HG03108 (cell line): ENCODE measurements around the gene FBXL13.
"Not testable (repeated sequence)": the region's sequence is repeated elsewhere in the genome, so short reads cannot be mapped to it uniquely, and the experiment has no call there.

Experiments used
- ATAC-seq: cut with Tn5 transposase; IDR thresholded peaks from one replicate; pipeline ENCODE4 v1.9.1; 2021; ENCODE audit warnings: moderate library complexity; ENCODE audit not compliant: unreplicated experiment

The FBXL13 gene

DNA sequence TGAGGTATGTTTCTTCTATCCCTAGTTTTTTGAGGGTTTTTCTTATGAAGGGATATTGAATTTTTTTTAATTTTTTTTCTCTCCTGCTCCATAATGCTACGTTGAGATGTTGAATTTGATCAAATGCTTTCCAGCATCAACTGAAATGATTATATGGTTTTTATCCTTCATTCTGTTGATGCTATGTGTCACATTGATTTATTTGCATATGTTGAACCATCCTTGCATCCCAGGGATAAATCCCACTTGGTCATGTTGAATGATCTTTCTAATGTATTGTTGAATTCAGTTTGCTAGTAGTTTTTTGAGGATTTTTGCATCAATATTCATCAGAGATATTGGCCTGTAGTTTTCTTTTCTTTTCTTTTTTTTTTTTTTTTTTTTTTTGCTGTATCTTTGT, 171.0 kb downstream of the FBXL13 start:
- ATAC-seq = not testable (repeated sequence)

DNA sequence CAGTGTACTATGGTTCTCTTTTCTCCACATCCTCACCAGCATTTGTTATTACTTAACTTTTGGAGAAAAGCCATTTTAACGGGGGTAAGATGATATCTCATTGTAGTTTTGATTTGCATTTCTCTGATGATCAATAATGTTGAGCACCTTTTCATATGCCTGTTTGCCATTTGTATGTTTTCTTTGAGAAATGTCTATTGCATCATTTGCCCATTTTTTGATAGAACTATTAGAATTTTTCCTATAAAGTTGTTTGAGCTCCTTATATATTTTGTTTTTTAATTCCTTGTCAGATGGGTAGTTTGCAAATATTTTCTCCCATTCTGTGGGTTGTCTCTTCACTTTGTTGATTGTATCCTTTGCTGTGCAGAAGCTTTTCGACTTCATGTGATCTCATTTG, 172.5 kb downstream of the FBXL13 start:
- ATAC-seq = not testable (repeated sequence)

DNA sequence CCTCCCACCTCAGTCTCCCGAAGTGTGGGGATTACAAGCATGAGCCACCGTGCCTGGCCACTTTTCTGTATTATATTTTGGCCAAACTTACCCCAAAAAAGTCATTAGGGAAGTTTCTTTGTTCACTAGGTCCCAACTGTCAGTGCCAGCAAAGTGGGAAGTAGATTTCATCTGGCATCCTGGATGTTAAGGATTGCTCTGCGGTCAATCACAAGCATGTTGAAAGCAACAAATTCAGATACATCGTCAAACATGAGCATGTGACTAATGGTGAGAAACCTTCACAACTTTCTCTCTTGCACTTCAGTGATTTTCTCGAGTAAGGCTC, 176.1 kb downstream of the FBXL13 start:
- no peak for ATAC-seq

DNA sequence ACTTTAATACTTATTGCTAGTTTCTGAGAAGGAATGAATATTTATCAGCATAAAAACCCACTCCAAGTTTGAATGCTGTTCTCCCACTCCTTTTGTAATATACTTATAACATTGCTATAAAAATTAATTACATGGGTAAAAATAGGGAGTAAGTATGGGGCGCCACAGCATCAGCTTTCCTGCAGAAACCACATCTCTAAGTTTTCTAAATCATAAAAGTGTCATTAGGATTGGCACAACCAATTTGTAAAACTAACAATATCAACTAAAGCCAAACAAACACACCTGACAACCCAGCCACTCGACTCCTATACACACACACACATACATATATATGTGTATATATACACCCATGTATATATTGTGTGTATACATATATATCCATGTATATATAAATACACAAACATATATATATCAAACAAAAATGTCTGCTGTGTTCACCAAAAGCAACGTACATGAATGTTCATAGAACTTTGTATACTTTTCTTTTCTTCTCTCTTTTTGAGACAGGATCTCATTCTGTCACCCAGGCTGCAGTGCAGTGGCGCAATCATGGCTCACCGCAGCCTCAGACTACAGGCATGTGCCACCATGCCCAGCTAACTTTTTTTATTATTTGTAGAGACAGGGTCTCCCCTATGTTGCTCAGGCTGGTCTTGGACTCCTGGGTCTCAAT, 176.6 kb downstream of the FBXL13 start:
- no peak for ATAC-seq

DNA sequence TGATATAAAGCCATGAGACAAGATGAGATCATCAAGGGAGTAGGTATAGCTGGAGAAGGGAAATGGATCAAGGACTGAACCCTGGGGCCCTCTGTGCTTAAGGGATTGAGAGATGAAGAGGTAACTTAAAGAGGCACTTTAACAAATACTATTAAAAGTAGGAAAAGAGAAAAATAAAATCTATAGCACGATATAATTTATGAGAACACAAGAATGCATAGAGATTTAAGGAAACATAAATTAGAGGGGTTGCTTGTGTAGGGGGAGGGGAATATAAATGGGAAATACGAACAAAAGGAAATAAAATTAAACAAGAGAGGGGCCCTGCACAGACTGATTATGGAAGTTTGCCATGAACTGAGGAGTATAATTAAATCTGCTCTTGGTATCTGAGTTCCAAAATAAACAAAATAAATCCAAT, 177.4 kb downstream of the FBXL13 start:
- ATAC-seq = no peak

DNA sequence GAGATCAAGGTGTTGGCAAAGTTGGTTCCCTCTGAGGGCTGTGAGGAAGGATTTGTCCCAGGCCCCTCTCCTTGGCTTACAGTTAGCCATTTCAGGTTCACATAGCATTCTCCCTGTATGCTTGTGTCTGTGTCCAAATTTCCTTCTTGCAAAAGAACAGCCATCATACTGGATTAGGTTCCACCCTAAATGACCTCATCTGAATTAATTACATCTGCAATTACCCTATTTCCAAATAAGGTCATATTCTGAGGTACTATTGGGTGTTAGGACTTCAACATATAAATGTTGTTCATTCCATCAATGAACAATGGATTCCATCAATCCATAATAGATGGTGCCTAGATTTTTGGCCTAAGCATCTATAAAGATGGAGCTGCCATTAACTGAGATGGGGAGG, 178.0 kb downstream of the FBXL13 start:
- ATAC-seq = no peak

DNA sequence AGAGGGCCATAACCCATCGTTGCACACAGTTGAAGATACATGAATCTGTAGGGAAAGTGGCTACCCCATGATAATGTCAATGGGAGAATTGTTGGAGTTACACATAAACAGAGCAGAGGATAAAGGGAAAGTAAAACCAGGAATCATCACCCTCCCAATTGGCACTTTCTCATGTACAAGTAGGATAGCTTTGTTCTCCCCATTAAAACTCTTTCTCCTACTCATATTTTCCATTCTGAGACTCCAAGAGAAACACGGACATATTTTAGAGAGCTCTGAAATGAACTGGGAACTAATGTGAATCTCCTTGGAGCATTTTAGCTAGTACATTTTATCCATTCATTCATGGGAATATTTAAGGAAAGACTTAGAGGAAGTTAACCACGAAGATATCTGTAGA, 179.0 kb downstream of the FBXL13 start:
- no peak for ATAC-seq

DNA sequence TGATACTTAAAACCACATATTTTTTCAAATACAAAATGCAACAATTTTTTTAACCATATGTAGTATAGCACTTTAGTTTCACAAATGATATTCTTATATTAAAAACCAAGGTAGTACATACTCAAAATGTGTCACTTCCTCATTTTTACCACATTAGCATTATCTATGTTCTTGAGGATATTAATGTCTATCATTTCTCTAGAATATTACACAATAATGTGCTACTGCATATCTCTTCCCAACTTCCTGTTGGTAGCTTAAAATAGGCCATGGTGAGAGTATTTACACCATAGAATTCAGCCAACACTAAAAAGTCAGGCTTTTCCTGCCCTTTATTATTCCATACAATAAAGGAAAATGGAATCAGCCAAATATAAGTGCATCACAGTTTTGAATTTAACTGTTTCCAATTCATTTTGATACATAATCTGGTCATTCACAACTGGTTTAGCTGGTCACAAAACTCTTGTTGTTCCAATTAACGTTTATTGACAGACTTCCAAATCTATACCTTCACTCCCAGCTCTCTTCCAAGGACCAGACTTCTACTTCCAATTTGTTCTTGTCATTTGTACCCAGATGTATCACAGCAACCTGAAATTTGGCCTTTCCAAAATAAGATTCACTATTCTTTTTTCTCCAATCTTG, 181.8 kb downstream of the FBXL13 start:
- ATAC-seq = no peak

DNA sequence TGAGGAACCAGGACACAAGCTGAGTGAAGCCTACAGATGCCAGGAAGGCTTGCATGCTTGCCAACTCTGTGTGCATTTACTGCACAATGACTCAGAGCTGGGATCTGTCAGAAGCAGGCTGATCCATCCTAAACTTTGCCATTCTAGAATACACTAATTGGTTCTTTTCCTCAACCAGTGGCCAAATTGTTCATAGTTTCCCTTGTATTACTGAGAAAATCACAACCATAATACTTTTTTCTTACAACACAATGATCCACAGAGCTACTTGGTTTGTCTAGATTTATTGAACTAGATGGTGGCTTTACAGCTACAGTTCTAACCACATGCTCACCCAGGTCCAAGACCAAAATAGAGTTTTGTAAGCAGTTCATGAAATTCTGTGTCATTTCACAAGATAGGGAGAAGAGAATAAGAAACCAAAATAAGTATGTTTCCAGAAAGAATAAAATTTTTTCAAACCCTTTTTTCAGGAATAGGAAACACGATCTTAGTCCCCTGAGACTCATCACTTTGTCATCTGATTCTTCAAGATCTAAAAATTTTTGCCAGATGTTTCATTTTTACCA, 182.8 kb downstream of the FBXL13 start:
- ATAC-seq = no peak

DNA sequence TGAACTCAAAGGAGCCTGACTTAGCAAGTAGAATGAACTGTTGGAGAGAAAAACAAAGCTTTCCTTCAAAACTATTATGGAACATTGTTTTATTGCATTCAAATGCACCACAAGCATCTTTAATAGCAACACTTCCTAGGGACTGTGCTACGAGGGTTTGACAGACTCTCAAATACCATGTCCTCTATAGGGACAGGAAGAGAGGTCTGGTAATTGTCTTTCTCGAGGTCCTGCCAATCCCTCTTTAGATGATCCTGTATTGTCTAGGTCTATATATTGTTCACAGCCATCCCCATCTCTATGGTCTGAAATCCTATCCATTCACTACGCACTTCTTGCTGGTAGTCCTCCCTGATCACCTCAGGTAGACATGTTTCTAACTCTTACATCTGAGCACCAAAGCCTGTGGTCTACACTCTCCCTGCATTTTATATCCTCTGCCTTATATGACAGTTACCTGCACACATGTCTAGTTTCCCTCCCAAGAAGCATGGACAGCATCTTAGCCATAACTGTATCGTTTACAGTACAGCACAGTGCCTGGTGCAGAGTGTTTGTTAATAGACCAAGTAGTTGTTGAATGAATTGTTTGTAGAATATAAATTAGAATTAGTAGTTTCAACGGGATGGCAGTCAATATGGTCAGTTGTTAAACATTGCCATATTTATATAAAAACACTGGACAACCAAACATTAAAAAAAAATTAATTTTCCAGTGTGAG, 183.5 kb downstream of the FBXL13 start:
- no peak for ATAC-seq

DNA sequence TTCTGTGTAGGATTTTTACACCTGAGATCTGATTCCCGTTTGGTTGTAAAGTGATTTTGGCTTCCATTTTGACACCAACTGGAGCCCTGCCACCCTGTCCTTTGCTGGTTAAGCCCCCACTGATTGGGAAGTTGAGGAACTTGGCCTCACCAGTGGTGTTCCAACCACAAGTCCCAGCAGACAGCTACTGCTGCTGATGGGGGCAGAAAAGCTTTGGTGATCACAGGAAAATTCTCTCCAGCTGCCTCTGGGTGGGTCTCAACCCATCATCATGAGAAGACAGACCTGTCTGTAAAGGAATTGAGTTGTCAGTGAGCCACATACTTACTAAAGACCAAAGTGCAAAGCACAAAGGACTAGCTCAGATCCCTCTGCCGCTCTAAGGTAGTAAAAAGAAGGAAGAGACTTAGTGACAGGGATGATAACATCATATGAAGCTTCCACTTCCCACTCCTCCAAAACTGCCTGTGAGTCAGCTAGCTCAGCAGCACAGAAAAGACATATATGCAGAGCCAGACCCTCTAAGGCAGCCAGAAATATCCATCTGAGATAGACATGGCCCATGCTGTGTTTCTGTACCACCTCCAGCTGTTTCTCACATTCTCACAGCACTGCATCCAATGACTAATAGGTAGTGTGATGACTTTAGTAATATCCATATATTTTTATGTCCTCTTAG, 184.2 kb downstream of the FBXL13 start:
- no peak for ATAC-seq

DNA sequence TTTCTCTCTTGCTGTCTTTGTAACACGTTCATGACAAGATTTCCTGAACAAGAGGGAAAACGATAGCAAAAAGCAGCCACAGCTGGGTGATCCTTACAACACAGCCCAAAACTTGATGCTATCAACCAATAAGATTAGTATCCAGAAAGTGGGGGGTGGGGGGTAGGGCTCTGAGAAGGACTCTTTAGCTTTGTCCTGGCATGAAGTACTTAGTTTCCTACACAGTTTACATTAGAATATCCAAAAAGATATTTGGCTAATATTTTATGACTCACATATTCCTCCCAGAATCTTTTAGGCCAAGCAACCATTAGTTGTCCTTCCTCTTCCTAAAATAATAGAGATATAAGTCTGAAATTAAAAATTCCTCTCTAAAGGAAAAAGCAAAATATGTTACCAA, 184.7 kb downstream of the FBXL13 start:
- no peak for ATAC-seq

DNA sequence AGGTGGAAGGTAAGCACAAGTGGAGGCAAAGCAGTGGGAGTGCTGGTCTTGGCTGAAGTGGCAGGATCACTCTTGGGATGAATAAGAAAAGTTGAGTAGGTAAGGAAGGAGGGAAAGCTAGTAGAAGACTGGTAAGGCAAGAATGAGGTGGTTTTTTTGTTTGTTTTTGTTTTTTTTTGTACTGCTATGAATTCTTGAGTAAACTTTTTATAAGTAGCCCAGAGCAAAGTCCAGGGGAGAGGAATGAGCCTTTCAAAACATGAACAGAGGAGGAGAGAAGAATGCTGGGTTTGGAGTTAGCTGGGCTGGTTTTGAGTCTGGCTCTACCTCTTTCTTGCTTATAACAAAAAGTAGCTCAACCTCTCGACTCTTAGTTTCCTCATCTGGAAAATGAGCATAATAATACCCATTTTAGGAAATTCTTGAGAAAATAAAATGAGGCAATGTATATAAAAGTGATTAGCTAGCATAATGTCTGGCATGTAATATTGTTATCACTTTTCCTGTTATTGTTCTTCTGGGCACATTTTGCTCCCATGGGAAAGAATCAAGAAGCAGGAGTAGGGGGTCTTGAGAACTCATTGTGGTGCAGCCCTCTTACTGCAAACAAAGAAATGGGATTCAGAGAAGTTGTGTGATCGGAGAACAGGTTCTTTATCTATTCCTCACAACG, 185.9 kb downstream of the FBXL13 start:
- ATAC-seq = no peak

DNA sequence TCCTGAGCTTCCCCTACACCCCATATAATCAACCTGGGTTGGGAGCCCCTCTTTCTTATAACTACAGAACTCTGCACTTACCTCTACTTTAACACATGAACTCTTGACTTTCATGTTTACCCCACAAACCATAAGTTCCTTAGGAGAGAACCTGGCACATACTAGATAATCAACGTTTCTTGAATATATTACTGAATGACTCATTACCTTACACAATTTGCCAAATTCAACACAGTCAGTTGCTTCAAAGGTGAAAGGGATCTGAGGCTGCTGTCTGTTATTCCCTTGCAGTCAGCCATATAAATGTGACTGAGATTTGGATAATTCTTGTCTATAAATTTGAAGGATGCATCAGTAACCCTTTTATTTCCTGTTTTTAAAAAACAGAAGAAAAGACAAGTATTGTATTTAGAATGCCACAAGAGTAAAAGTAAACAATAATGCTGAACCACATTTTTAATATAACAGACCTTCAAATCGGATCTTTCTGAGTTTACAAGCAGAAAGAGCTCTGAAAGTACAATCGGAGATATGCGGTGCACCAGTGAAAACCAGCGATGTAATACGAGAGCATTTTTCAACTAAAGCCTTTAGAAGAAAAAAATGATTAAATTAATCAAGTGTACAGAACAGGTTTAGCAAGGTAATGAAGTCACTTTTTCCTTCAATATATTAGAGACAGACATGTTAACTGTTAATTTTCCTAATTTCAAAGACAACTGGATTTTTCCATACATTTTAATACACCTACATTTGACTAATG, 191.3 kb downstream of the FBXL13 start:
- no peak for ATAC-seq

DNA sequence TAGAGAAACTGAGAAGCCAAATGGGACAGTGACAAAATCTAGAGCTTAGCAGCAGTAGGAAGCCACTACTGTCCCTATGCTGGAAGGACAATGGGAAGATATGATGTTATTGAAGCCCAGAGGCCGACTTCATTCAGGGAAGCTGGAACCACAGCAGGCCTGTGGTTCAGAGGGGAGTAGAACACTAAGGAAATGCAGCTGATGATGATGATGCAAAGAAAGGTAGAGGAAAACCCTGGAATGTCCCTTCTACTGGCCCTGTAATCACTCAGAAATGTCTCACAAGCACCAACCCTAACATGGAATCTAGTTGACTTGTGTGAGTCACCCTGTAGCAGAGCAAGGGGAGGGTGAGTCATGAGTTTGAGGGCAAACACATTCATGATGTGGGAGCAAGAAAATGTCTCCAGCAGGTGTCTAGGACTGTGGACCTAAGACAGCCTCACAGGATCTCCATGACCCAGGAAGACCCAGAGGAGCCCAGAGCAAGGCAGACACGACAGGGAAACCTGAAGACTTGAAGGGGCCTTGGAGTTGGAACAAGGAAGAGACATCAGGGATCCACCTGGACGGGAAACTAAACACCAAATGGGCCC, 198.8 kb downstream of the FBXL13 start:
- ATAC-seq = no peak

DNA sequence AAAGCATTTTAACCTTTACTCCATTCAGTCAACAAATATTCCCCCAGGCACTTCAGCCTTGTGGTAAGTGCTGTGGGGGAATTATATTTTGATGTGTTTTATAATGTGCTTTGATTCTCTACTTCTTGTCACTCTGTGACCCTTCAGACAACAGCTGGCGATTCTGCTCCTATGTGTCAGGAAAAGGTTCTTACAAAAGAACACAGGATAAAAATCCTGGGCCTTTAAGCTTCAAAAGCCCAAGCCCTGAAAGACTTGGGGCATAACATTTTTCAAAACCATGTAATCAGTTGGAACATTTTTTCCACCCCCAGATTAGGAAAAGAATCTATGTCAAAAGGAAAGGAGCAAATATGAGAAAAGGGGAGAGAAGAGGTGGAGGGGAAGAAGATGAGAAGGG, 199.6 kb downstream of the FBXL13 start:
- no peak for ATAC-seq

DNA sequence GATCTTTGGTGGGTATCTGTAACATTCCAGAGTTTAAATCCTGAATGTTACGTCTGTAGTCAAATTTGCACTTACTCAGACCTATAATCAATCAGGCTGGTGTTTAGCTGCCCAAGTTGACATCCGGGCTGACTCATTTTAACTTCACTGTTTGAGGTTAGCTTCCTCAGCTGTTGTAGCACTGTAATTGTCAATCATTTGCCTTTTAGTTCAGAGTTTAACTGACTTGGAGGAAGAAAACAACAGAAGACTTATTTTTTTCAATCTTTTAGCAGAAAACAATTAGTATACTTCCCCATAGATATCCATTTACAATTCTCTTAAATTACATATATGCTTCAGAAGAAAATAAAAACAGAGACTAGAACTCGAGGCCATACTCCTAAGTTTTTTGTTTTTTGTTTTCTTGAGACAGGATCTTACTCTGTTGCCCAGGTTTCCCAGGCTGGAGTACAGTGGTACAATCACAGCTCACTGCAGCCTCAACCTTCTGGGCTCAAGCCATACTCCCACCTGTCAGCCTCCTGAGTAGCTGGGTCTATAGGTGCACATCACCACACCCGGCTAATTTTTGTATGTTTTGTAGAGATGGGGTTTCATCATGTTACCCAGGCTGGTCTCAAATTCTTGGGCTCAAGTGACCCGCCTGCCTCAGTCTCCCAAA, 200.3 kb downstream of the FBXL13 start:
- peak; percentile 99 for ATAC-seq

DNA sequence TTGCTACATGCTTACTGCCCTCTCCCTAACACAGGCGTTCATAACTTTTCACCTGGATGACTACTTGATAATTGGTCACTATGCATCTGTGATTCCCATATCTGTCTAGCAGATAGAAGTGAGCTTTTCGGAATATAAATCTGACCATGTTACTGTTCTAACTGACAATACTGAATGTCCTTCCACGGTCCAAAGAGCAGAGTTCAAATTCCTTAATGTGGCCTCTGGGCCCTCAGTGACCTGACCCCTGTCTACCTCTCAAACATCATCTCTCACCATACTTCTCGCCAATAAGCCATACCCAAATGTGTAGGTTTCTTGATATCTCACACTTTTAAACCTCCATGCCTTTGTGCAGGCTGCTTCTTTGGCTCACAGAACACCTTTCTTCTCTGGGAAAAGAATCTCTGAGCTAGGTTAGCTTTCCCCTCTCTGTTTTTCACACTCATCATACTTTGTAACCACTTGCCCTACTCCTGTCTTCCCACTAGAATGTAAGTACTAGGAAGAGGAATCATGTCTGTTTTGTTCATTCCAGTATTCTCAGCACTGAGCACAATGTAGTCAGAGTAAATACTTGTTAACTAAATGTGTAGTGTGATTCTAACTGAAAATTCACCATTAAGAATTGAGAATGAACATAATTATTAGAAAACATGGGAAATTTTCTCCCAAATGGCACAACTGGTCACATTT, 201.0 kb downstream of the FBXL13 start:
- ATAC-seq = peak; percentile 7

DNA sequence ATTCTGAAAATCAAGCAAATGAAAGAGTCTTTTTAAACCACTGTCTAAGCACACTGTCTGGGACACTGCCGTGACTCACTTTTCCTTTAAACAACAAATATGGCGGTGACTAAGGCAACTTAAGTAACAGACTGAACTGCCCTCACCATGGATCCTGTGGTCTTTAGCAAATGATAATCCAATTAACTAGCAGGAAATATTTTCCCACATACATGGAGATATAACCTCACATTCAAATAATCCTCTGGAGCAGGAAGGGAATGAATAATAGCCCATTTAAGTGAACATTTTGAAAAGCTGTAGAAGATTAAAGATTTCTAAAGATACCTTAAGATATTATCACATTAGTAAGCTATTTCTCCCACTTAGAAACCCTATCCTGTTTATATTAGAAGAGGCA, 202.1 kb downstream of the FBXL13 start:
- ATAC-seq = no peak
